MCF 10A (cell line): ENCODE data around the gene LSM7. TPM values are rescaled to one million over a fixed set of nuclear protein-coding genes. Genes with fewer than 3 reads are reported as not detected.

Experiments
- BruUV-seq: library from RNA; stranded (reverse); fragments of 400-500 nt; replicated peaks from 2 replicates; lab custom pipeline; 2021; lab: Mats Ljungman, UMichigan
- CTCF ChIA-PET: fragments of 300-600 bp; sonication (Branson Sonifier 250); formaldehyde crosslinking; extraction: SDS; loops from one replicate; lab custom pipeline; 2021; ENCODE audit warnings: antibody characterized with exemption, inconsistent platforms; lab: Yijun Ruan, JAX
- POLR2A ChIA-PET: fragments of 300-600, 350-650 bp; sonication (Branson Sonifier 250); formaldehyde crosslinking; extraction: SDS; loops from one replicate; lab custom pipeline; 2020; ENCODE audit warnings: antibody characterized with exemption, inconsistent platforms; lab: Yijun Ruan, JAX
- DNase-seq: peaks from one replicate; pipeline ENCODE4 v3.0.0-alpha.2; 2018; ENCODE audit not compliant: unreplicated experiment
- H3K27ac Mint-ChIP-seq: one replicate; pipeline ENCODE4 v1.8.0; 2022; ENCODE audit warnings: mild to moderate bottlenecking, low read depth, mixed read lengths; ENCODE audit not compliant: unreplicated experiment
- H3K27me3 Mint-ChIP-seq: one replicate; pipeline ENCODE4 v1.8.0; 2022; ENCODE audit warnings: mixed read lengths; ENCODE audit not compliant: insufficient read depth, unreplicated experiment
- H3K36me3 Mint-ChIP-seq: one replicate; pipeline ENCODE4 v1.8.0; 2022; ENCODE audit warnings: mild to moderate bottlenecking, moderate library complexity, mixed read lengths; ENCODE audit not compliant: insufficient read depth, unreplicated experiment
- H3K4me1 Mint-ChIP-seq: one replicate; pipeline ENCODE4 v1.8.0; 2022; ENCODE audit warnings: mixed read lengths; ENCODE audit not compliant: insufficient read depth, unreplicated experiment
- H3K4me3 Mint-ChIP-seq: one replicate; pipeline ENCODE4 v1.8.0; 2022; ENCODE audit warnings: mild to moderate bottlenecking, moderate library complexity, mixed read lengths; ENCODE audit not compliant: unreplicated experiment
- H3K9me3 Mint-ChIP-seq: one replicate; pipeline ENCODE4 v1.8.0; 2022; ENCODE audit warnings: mixed read lengths; ENCODE audit not compliant: unreplicated experiment
- intact Hi-C: fragments of 100-400 bp; cut with micrococcal nuclease; formaldehyde crosslinking; loops from 2 replicates; pipeline ENCODE4 v1.14.1; 2022
- total RNA-seq: library from RNA; stranded (reverse); gene quantifications from 2 replicates; pipeline ENCODE4 v1.2.3, GENCODE V29; 2022
- TF ChIP-seq, protein P1 (sequence below): fragments of 200-600 bp; IDR thresholded peaks from one replicate; pipeline ENCODE4 v1.8.0; 2022; ENCODE audit warnings: antibody characterized with exemption, mild to moderate bottlenecking; ENCODE audit not compliant: unreplicated experiment

Gene LSM7
- total RNA-seq, 1 experiment from 2014 or later = 135 TPM

DNA sequence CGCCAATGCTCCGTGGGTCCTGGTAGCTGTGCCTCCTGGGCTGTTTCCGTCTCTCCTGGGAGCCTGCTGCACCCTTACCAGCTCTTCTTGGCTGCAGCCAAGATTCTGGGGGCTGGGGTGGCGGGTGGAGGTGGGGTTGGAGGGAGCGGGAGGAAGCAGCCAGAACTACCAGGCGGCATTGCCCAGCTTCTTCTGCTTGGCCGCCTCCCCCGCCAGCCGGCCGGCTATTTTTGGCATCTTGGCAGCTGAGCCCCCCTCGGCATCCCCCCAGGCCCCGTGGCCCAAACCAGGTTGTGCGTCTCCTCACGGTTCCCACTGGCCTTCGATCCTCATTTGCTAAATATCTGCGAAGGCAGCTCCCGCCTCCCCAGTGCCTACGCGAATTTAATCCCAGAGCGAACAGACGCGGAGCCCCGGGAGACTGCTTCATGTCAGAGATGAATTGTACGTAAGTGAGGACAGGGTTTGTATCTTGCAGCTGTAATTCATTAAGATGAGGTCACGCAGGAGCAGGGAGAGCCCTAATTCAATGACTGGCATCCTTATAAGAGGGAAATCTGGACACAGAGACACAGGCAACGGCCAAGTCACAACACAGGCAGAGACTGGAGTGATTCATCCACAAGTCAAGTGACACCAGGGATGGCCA, 33.6 kb downstream of the LSM7 start:
- Mint-ChIP-seq H3K4me1 (no peaks in the 10 kb centered on the region), H3K4me3 (no peak overlapping the region), H3K27me3 (peaks cover 23% of the 10 kb centered on the region), H3K36me3 (no peaks in the 10 kb centered on the region), H3K9me3 (no peaks in the 10 kb centered on the region), H3K27ac (no peak overlapping the region)
- POLR2A ChIA-PET = no interaction called here
- no TSS peak for BruUV-seq
- DNase-seq = no peak
- TF ChIP-seq, protein P1, sequence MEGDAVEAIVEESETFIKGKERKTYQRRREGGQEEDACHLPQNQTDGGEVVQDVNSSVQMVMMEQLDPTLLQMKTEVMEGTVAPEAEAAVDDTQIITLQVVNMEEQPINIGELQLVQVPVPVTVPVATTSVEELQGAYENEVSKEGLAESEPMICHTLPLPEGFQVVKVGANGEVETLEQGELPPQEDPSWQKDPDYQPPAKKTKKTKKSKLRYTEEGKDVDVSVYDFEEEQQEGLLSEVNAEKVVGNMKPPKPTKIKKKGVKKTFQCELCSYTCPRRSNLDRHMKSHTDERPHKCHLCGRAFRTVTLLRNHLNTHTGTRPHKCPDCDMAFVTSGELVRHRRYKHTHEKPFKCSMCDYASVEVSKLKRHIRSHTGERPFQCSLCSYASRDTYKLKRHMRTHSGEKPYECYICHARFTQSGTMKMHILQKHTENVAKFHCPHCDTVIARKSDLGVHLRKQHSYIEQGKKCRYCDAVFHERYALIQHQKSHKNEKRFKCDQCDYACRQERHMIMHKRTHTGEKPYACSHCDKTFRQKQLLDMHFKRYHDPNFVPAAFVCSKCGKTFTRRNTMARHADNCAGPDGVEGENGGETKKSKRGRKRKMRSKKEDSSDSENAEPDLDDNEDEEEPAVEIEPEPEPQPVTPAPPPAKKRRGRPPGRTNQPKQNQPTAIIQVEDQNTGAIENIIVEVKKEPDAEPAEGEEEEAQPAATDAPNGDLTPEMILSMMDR = no peak
- CTCF ChIA-PET = no interaction called here
- intact Hi-C loops = no loop called here

DNA sequence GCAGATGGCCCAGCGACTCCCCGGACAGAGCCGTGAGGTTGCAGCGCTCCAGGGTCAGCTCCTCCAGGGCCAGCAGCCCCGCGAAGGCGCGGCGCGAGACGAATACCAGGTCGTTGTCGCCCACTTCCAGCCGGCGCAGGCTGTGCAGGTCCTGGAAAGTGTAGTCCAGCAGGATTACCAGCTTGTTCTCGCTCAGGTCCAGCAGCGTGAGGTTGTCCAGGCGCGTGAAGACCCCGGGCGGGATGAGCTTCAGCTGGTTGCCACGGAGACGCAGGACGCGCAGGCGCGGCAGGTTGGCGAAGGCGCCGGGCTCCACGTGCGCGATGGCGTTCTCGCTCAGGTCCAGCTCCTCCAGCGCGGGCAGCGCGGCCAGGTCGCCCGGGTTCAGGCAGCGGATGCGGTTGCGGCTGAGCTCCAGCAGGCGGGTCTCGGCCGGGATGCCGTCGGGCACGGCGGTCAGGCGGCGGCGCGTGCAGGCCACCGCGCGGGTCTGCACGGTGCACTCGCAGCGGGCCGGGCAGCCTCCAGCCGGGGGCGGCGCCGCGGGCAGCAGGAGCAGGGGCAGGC, 37.1 kb downstream of the LSM7 start:
- ChIA-PET POLR2A (no interaction called here), CTCF (no interaction called here)
- intact Hi-C loops = no loop called here
- no peak overlapping the region for H3K27ac Mint-ChIP-seq
- no peak for DNase-seq
- H3K4me1 Mint-ChIP-seq = no peaks in the 10 kb centered on the region
- no TSS peak for BruUV-seq
- H3K9me3 Mint-ChIP-seq = no peaks in the 10 kb centered on the region
- no peaks in the 10 kb centered on the region for H3K36me3 Mint-ChIP-seq
- TF ChIP-seq, protein P1 = no peak
- peaks cover 43% of the 10 kb centered on the region for H3K27me3 Mint-ChIP-seq
- H3K4me3 Mint-ChIP-seq = no peak overlapping the region

DNA sequence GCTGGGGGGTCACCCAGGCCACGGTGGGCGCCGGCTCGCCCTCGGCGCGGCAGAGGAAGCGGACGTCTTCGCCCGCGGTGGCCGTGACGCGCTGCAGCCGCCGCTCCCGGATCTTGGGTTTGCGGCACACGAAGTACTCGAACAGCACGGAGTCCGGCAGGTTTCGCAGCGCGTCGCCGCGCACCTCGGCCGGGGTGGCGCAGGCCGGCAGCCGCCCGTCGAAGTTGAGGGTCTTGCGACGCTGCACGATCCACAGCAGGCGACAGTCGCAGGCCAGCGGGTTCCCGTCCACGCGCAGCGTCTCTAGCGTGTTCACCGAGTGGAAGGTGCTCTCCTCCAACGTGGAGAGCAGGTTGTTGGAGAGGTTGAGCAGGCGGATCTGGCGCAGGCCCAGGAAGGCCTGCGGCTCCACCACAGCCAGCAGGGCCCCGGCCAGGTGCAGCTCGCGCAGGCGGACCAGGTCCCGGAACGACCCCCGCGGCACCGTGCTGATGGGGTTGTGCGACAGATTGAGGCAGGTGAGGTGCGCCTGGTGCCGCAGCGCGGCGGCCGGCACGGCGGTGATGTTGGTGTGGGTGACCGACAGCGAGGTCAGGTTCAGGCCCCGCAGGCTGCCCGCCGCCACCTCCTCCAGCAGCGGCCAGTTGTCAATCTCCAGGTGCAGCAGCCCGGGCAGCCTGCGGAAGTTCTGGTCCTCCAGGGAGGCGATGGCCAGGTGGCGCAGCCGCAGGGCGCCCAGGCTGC, 37.8 kb downstream of the LSM7 start:
- Mint-ChIP-seq H3K36me3 (no peaks in the 10 kb centered on the region), H3K27ac (no peak overlapping the region), H3K27me3 (peaks cover 43% of the 10 kb centered on the region), H3K4me3 (no peak overlapping the region), H3K9me3 (no peaks in the 10 kb centered on the region), H3K4me1 (no peaks in the 10 kb centered on the region)
- intact Hi-C loops = no loop called here
- ChIA-PET POLR2A (no interaction called here), CTCF (no interaction called here)
- DNase-seq = no peak
- no TSS peak for BruUV-seq
- TF ChIP-seq, protein P1 = no peak

DNA sequence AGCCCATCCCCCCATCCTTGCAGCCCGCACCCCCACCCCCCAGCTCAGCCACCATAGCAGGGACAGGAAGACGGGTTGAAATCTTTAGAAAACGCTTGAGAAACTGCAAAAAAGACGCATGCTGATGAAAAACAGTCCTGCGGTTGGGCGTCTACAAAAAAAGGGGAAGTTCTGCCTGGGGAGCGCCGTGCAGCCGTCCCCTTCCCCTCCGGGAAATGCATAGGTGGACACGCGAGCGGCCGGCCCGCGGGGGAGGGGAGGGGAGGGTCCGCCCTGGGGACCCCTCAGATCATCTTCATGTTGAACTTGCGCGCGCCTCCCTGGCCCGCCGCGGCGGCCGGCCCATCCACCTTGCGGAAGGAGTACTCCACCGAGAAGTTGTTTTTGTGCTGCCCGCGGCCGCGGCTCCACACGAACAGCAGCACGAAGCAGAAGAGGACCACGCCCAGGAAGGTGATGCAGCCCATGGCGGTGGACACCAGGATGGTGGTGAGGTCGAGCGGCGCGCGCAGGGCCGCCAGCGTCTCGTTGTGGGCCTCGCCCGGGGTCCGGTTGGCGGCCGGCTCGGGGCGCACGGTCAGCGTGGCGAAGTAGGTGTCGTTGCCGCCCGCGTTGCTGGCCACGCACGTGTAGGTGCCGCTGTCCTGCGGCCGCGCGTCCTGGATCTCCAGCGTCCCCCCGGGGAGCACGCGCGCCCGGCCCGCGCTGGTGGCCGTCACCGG, 38.5 kb downstream of the LSM7 start:
- DNase-seq = no peak
- intact Hi-C loops = no loop called here
- Mint-ChIP-seq H3K27ac (no peak overlapping the region), H3K4me1 (no peaks in the 10 kb centered on the region), H3K36me3 (no peaks in the 10 kb centered on the region), H3K9me3 (no peaks in the 10 kb centered on the region), H3K27me3 (peaks cover 37% of the 10 kb centered on the region), H3K4me3 (no peak overlapping the region)
- TF ChIP-seq, protein P1 = no peak
- ChIA-PET POLR2A (no interaction called here), CTCF (interaction anchor here (1.2 kb wide), 1 partner anchor 134 kb away, joined by 4 read pairs; no protein-coding TSS in a partner anchor)
- no TSS peak for BruUV-seq
